Sciatic nerve (tissue), 2 donors: ENCODE results near the gene BHLHA15. TPM values are rescaled to one million over a fixed set of nuclear protein-coding genes. Genes with fewer than 3 reads are reported as not detected.

ENCODE experiments used
- ATAC-seq: fragments of 200-7000 bp; cut with Tn5 transposase; one replicate; pipeline ENCODE4 v1.9.1; 2020; ENCODE audit warnings: mild to moderate bottlenecking, moderate library complexity
- DNase-seq: peaks from one replicate; pipeline ENCODE4 v3.0.0-alpha.2; 2020; ENCODE audit warnings: low spot score
- intact Hi-C: fragments of 100-400 bp; cut with DNase I; formaldehyde crosslinking; loops from one replicate; pipeline ENCODE4 v1.14.2; 2022
- total RNA-seq: library from RNA; stranded (reverse); fragmentation: NEBNext Ultra II Directional; extraction: Animal tissue kit (Norgen Biotek cat#: 25700); gene quantifications from one replicate; pipeline ENCODE4 v1.2.1, GENCODE V29; 2021
- donor health status: DM: no; HTN: no; CAD: no.
- donor health status: DM: no; HTN: no; CAD: no.

The BHLHA15 gene
- total RNA-seq, 1 donor from 2014 or later = not detected

DNA sequence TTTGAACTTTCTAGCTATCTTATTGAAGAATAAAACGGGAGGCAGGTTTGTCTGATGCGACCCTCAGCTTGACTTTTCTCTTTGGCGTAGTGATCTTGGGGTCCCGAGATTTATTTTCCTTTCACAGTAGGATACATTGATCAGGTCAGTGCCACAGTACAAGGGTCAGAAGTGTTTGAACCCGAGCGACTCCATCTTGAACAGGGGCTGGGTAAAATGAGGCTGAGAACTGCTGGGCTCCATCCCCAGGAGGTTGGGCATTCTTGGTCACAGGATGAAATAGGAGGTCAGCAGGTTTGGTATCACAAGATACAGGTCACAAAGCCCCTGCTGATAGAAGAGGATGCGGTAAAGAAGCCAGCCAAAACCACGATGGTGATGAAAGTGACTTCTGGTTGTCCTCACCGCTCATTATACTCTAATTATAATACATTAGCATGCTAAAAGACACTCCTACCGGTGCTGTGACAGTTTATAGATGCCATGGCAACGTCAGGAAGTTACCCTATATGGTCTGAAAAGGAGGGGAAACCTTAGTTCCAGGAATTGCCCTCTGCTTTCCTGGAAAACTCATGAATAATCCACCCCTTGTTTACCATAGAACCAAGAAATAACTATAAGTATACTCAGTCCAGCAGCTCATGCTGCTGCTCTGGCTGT lies 43.8 kb downstream of the BHLHA15 start:
- intact Hi-C loops = no loop called here
- no peak for DNase-seq
- no peak for ATAC-seq

DNA sequence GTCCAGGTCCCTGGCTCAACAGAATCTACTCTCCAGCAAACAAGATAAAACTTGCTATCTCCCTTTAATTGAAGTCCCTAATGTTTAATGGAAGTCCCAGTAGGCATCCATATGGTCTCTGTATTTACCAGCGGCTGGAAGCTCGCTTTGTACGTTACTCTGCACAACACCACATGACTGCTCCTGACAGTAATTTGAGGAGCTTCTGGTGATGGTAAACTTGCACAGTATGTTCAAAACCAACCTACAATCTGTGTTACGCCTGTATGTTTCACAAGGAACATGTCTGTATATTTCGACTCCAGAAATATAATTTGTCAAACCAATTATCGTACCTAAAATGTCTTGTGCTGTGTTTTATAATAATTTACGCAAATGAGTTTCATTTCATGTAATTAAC lies 45.2 kb downstream of the BHLHA15 start:
- no peak for ATAC-seq
- no peak for DNase-seq
- intact Hi-C loops = no loop called here

DNA sequence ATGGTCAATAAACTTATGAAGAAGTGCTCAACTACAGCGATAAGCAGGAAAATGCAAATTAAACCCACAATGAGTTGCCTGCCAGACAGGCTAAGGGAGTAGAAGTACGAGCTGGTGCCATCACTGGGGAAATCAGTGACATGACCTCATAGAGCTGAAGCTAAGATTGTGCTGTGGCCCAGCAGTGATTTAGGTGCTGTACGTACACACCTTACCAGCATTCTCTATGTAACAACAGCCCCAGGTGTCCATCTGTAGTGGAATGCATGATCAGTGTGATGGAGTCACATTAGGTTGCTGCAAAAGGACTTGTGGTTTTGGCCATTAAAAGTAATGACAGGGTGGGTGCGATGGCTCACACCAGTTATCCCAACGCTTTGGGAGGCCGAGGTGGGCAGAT lies 46.5 kb downstream of the BHLHA15 start:
- no peak for DNase-seq
- intact Hi-C loops = no loop called here

More for the DNA sequence above, 46.5 kb downstream of the BHLHA15 start:
- ATAC-seq = no peak

Other genes with a start within 250 kb of the BHLHA15 start
- gene OCM2, start 221.2 kb upstream of the BHLHA15 start, total RNA-seq = not detected
- gene LMTK2, start 104.6 kb upstream of the BHLHA15 start, total RNA-seq = 14.5 TPM
- 34.9 TPM for gene TECPR1, start 40.8 kb downstream of the BHLHA15 start, total RNA-seq
- gene BRI3, start 70.2 kb downstream of the BHLHA15 start, total RNA-seq = 132 TPM
- 5.1 TPM for gene BAIAP2L1, start 189.7 kb downstream of the BHLHA15 start, total RNA-seq